H1 (cell line): ENCODE results near the gene ZNF789. TPM values are rescaled to one million over a fixed set of nuclear protein-coding genes. Genes with fewer than 3 reads are reported as not detected.

ENCODE experiments used
- CHD2 ChIP-seq: IDR thresholded peaks from 2 replicates; pipeline ENCODE4 v1.6.1; 2012; ENCODE audit warnings: low read length, improper control_type of control experiment
- CTCF ChIP-seq, 3 experiments: IDR thresholded peaks; 1 replicate in 2 of 3; 2 replicates in 1 of 3; pipeline versions ENCODE4 v1.5.1 to v1.6.1; 2011; ENCODE audit warnings: low read length in 3 of 3, mild to moderate bottlenecking in 3 of 3, inconsistent platforms in 2 of 3, low read depth in 1 of 3, moderate library complexity in 1 of 3; ENCODE audit not compliant: insufficient read depth in 1 of 3; ENCODE audit errors: control extremely low read depth in 1 of 3
- E2F6 ChIP-seq: IDR thresholded peaks from 2 replicates; pipeline ENCODE4 v1.6.1; 2012; ENCODE audit warnings: inconsistent platforms
- MAFK ChIP-seq: IDR thresholded peaks from 2 replicates; pipeline ENCODE4 v1.6.1; 2012; ENCODE audit warnings: low read depth, mild to moderate bottlenecking, improper control_type of control experiment, low read length
- MAX ChIP-seq: IDR thresholded peaks from 2 replicates; pipeline ENCODE4 v1.6.1; 2012; ENCODE audit warnings: inconsistent platforms
- NRF1 ChIP-seq: IDR thresholded peaks from 2 replicates; pipeline ENCODE4 v1.6.1; 2011; ENCODE audit warnings: mild to moderate bottlenecking, low read depth, low read length, improper control_type of control experiment
- POU5F1 ChIP-seq: IDR thresholded peaks from 2 replicates; pipeline ENCODE4 v1.6.1; 2011; ENCODE audit warnings: low read depth, mild to moderate bottlenecking, low read length, moderate library complexity
- polyA plus RNA-seq, 7 experiments: library from polyadenylated mRNA; depleted of rRNA in 3 of 7; stranded (reverse) in 5 of 7; unstranded in 2 of 7; fragments of >200 nt in 5 of 7; fragments of 200-250 nt in 2 of 7; gene quantifications; 1 replicate in 5 of 7; 2 replicates in 1 of 7; 4 replicates in 1 of 7; pipeline versions ENCODE4 v1.2.1 to v1.2.3, GENCODE V29; 2011 to 2013; ENCODE audit warnings: missing spikeins in 2 of 7, mixed read lengths in 2 of 7
- total RNA-seq: library from RNA; stranded (reverse); fragmentation: NEBNext Ultra II Directional; extraction: Animal tissue kit (Norgen Biotek cat#: 25700); gene quantifications from 2 replicates; pipeline ENCODE4 v1.2.1, GENCODE V29; 2021

Gene ZNF789
- total and polyA plus RNA-seq, 2 of the 8 experiments (the other 6 are each of a cell fraction or from before 2014, with no cell fraction given) = 11.4 to 12.5 TPM

- TF ChIP-seq E2F6 (no peak), MAX (no peak), MAFK (no peak), NRF1 (no peak), CTCF (IDR thresholded peaks at IDR 0.05; ENCODE audit: control extremely low read depth in 1 of 3, insufficient read depth in 1 of 3, low read depth in 1 of 3, low read length in 3 of 3) (no peak), POU5F1 (no peak), CHD2 (no peak)
Observed at GRCh38 chr7:99476107-99476506, 3.4 kb downstream of the ZNF789 start (continued).
